Ramos (cell line): ENCODE results near the gene LOXHD1.

ENCODE experiments used
- in situ Hi-C: fragments of 300-500 bp; cut with MboI; formaldehyde crosslinking; loops from one replicate; pipeline ENCODE4 v1.14.3; 2022; ENCODE audit warnings: low sequenced_read_pairs; ENCODE audit not compliant: unreplicated experiment

The LOXHD1 gene

GRCh38 chr18:46429130-46429529 lies 227.9 kb downstream of the LOXHD1 start:
- in situ Hi-C loops = no loop called here

- in situ Hi-C loops = no loop called here
These were observed 228.7 kb downstream of the LOXHD1 start for GRCh38 chr18:46428368-46428767.

GRCh38 chr18:46427216-46427995 lies 229.6 kb downstream of the LOXHD1 start:
- in situ Hi-C loops = no loop called here
